RPMI8226 (cell line): ENCODE measurements around the gene HHIPL1.
"Not testable (repeated sequence)": the region's sequence is repeated elsewhere in the genome, so short reads cannot be mapped to it uniquely, and the experiment has no call there.

Experiments
- DNase-seq: peaks from one replicate; pipeline ENCODE4 v3.0.0-alpha.2; 2015

HHIPL1 gene

GRCh38 chr14:99636487-99636886 lies 8.4 kb upstream of the HHIPL1 start:
- DNase-seq, result peak; percentile 74

- no peak for DNase-seq
These were observed 7.3 kb upstream of the HHIPL1 start for GRCh38 chr14:99637624-99638023.

GRCh38 chr14:99642771-99643170 lies 2.2 kb upstream of the HHIPL1 start:
- DNase-seq, result not testable (repeated sequence)

GRCh38 chr14:99643343-99643742 lies 1.6 kb upstream of the HHIPL1 start:
- no peak for DNase-seq

- DNase-seq, result no peak
These were observed 818 bp upstream of the HHIPL1 start for GRCh38 chr14:99644035-99644587.

- no peak for DNase-seq
These were observed 896 bp downstream of the HHIPL1 start for GRCh38 chr14:99645545-99646505.

- DNase-seq, result no peak
These were observed 2.5 kb downstream of the HHIPL1 start for GRCh38 chr14:99647411-99647810.

GRCh38 chr14:99648027-99648784 lies 3.3 kb downstream of the HHIPL1 start:
- no peak for DNase-seq

- peak; percentile 80 for DNase-seq
These were observed 4.3 kb downstream of the HHIPL1 start for GRCh38 chr14:99649219-99649618.

- DNase-seq, result no peak
These were observed 4.7 kb downstream of the HHIPL1 start for GRCh38 chr14:99649643-99650042.

GRCh38 chr14:99650189-99650588 lies 5.3 kb downstream of the HHIPL1 start:
- no peak for DNase-seq

GRCh38 chr14:99651953-99652746 lies 7.2 kb downstream of the HHIPL1 start:
- DNase-seq, result no peak

GRCh38 chr14:99654235-99654985 lies 9.5 kb downstream of the HHIPL1 start:
- peak; percentile 67 for DNase-seq

- DNase-seq, result no peak
These were observed 10.6 kb downstream of the HHIPL1 start for GRCh38 chr14:99655521-99655920.

- DNase-seq, result no peak
These were observed 11.2 kb downstream of the HHIPL1 start for GRCh38 chr14:99656171-99656570.

- no peak for DNase-seq
These were observed 12.8 kb downstream of the HHIPL1 start for GRCh38 chr14:99657645-99658155.

GRCh38 chr14:99658218-99658845 lies 13.4 kb downstream of the HHIPL1 start:
- DNase-seq, result no peak

- DNase-seq, result no peak
These were observed 14.4 kb downstream of the HHIPL1 start for GRCh38 chr14:99659333-99659741.

- DNase-seq, result no peak
These were observed 15.2 kb downstream of the HHIPL1 start for GRCh38 chr14:99660006-99660566.

GRCh38 chr14:99660794-99661193 lies 15.9 kb downstream of the HHIPL1 start:
- DNase-seq, result no peak

GRCh38 chr14:99661206-99661605 lies 16.3 kb downstream of the HHIPL1 start:
- not testable (repeated sequence) for DNase-seq
